Cardiac muscle cell (in vitro differentiated cells and primary cell): Measurements from ENCODE around the gene SP6. TPM values are rescaled to one million over a fixed set of nuclear protein-coding genes. Genes with fewer than 3 reads are reported as not detected.

Experiments used
- DNase-seq, 2 donors: peaks; one replicate each; pipeline versions ENCODE4 v3.0.0 to v3.0.0-alpha.2; 2010 to 2017; ENCODE audit warnings: low read depth in 1 of 2, low spot score in 1 of 2
- H3K27ac ChIP-seq: fragments of 200-600 bp; sonication (generic); 2 replicates; pipeline ENCODE4 v1.5.1; 2016
- H3K27me3 ChIP-seq: fragments of 200-600 bp; sonication (generic); 2 replicates; pipeline ENCODE4 v1.6.0; 2016; ENCODE audit warnings: control low read depth
- H3K36me3 ChIP-seq: fragments of 200-600 bp; sonication (generic); 2 replicates; pipeline ENCODE4 v1.5.1; 2016; ENCODE audit warnings: control low read depth
- H3K4me1 ChIP-seq: fragments of 200-600 bp; sonication (generic); 2 replicates; pipeline ENCODE4 v1.8.1; 2017; ENCODE audit warnings: low read depth, mild to moderate bottlenecking, mixed run types
- H3K4me3 ChIP-seq: fragments of 200-600 bp; sonication (generic); 2 replicates; pipeline ENCODE4 v1.5.1; 2016; ENCODE audit warnings: mild to moderate bottlenecking
- H3K9me3 ChIP-seq: fragments of 200-600 bp; sonication (generic); 2 replicates; pipeline ENCODE4 v1.5.1; 2017; ENCODE audit warnings: low read depth, mild to moderate bottlenecking, control low read depth
- polyA plus RNA-seq: library from polyadenylated mRNA; unstranded; fragments of >200 nt; fragmentation: Nextera tagmentation; extraction: Ambion mirVana; gene quantifications from 2 replicates; pipeline ENCODE4 v1.2.1, GENCODE V29; 2016
- total RNA-seq: library from RNA; depleted of rRNA; stranded (reverse); fragments of >200 nt; gene quantifications from 2 replicates; pipeline ENCODE4 v1.2.3, GENCODE V29; 2016
- TF ChIP-seq, protein P1 (sequence below): IDR thresholded peaks from 2 replicates; pipeline ENCODE4 v1.5.1; 2012; ENCODE audit warnings: low read depth, mild to moderate bottlenecking, low read length

Gene SP6
- total and polyA plus RNA-seq, 2 experiments from 2014 or later = 5.0 to 5.8 TPM

DNA sequence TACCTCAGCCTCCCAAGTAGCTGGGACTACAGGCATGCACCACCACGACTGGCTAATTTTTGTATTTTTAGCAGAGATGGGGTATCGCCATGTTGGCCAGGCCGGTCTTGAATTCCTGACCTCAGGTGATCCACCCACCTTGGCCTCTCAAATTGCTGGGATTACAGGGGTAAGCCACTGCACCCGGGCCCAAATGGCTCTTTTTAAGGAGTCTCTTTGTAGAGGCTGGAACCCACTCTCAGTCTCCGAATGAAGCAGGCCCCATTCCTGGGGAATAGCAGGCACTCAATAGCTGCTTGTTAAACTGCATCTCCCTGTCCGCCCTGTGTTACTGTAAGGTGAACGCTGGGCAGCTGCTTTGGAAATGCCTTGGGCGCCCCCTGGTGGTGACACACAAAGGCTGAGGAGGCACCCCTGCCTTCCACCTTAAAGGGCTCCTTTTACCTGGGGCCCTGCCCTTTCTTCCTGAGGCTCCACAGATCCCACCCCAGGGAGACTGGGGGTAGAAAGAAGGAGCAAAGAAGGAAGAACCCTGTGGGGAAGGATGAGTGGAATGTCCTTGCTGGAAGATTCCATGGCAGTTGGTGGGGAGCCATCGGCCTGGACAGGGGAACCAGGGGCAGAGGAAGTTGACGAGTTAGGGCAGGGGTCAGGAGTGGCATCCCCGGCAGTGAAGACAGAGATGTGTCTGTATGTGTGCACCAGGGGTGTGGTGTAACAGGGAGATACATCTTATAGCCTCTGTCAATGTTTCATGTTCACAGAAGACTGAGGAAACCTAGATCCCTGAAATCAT, 39.0 kb upstream of the SP6 start:
- DNase-seq = peak; percentile 89
- Histone ChIP-seq H3K36me3 (no peaks in the 10 kb centered on the region), H3K4me1 (peaks cover 4% of the 10 kb centered on the region), H3K9me3 (no peaks in the 10 kb centered on the region), H3K4me3 (no peak overlapping the region), H3K27me3 (no peaks in the 10 kb centered on the region), H3K27ac (no peak overlapping the region)
- TF ChIP-seq, protein P1, sequence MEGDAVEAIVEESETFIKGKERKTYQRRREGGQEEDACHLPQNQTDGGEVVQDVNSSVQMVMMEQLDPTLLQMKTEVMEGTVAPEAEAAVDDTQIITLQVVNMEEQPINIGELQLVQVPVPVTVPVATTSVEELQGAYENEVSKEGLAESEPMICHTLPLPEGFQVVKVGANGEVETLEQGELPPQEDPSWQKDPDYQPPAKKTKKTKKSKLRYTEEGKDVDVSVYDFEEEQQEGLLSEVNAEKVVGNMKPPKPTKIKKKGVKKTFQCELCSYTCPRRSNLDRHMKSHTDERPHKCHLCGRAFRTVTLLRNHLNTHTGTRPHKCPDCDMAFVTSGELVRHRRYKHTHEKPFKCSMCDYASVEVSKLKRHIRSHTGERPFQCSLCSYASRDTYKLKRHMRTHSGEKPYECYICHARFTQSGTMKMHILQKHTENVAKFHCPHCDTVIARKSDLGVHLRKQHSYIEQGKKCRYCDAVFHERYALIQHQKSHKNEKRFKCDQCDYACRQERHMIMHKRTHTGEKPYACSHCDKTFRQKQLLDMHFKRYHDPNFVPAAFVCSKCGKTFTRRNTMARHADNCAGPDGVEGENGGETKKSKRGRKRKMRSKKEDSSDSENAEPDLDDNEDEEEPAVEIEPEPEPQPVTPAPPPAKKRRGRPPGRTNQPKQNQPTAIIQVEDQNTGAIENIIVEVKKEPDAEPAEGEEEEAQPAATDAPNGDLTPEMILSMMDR = peak; percentile 91

DNA sequence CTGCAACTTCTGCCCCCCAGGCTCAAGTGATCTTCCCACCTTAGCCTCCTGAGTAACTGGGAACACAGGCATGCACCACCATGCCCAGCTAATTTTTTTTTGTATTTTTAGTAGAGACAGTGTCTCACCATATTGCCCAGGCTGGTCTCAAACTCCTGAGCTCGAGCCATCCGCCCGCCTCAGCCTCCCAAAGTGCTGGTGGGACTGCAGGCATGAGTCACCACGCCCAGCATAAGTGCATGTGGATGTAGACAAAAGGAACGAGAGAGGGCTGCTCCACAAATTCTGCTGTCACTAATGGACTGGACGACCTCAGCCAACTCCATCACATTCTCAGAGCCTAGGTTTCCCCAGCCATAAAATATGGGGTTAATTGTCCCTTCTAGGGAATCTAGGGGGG, 37.3 kb upstream of the SP6 start:
- no peak overlapping the region for H3K4me3 ChIP-seq
- no peak overlapping the region for H3K27ac ChIP-seq
- no peak for DNase-seq
- no peaks in the 10 kb centered on the region for H3K9me3 ChIP-seq
- peaks cover 15% of the 10 kb centered on the region for H3K4me1 ChIP-seq
- TF ChIP-seq, protein P1 = no peak
- no peaks in the 10 kb centered on the region for H3K36me3 ChIP-seq
- no peaks in the 10 kb centered on the region for H3K27me3 ChIP-seq

DNA sequence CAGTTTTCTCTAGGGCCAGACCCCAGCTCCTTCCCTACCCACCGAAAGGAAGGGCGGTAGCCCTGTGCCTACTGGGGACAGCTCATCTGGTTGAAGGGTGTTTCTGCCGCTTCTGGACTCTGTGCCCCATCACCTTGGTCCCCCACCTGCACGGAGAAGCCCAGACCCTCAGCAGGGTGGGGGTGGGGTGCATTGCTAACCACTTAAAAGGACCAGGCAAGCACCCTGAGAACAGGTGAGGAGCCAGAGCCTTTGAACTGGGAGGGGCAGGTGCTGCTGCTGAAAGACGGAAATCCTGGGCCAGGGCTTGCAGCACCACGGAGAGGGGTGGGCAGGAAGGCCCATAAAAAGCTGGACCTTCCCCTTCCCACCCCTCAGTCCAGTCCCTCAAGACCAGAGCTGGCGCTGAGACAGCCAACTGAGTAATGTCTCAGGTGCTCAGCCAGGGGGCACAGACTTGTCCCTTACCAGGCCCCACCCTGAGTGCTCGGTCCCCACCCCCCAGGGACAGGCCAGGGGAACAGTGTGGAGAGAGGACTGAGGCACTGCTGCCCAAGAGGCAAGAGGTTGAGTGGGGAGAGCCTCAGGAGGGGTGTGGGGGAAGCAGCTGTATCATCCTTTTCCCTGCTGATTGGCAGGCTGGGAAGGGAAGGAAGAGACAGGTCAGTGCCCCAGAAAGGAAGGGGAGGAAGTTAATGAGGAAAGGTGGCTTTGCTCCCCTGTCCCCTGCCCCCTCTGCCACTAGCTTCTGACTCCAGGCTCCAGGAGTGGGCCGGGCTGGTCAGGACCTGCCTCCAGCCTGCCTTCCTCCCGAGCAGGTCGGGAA, 34.2 kb upstream of the SP6 start:
- TF ChIP-seq, protein P1 = no peak
- H3K4me1 ChIP-seq = peaks cover 15% of the 10 kb centered on the region
- no peak overlapping the region for H3K27ac ChIP-seq
- H3K27me3 ChIP-seq = no peaks in the 10 kb centered on the region
- DNase-seq = no peak
- H3K36me3 ChIP-seq = no peaks in the 10 kb centered on the region
- H3K4me3 ChIP-seq = no peak overlapping the region
- no peaks in the 10 kb centered on the region for H3K9me3 ChIP-seq

DNA sequence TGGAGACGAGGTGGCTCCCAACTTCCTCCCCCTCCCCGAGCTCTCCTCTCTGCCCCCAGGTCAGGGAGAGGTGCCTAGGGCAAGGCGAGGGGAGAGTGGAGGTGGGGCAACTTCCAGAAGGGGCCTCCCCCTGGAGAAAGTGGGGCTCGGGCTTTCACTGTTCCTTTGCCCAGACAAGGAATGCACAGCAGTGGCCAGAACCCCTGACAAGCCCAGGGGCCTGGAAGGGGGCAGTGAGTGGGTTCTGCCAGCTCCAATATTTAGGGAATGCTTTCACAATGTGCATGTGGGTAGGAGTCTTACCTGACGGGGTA, 33.4 kb upstream of the SP6 start:
- no peak overlapping the region for H3K27ac ChIP-seq
- no peak for DNase-seq
- no peak overlapping the region for H3K4me3 ChIP-seq
- H3K36me3 ChIP-seq = no peaks in the 10 kb centered on the region
- no peaks in the 10 kb centered on the region for H3K27me3 ChIP-seq
- peaks cover 15% of the 10 kb centered on the region for H3K4me1 ChIP-seq
- TF ChIP-seq, protein P1 = no peak
- no peaks in the 10 kb centered on the region for H3K9me3 ChIP-seq

DNA sequence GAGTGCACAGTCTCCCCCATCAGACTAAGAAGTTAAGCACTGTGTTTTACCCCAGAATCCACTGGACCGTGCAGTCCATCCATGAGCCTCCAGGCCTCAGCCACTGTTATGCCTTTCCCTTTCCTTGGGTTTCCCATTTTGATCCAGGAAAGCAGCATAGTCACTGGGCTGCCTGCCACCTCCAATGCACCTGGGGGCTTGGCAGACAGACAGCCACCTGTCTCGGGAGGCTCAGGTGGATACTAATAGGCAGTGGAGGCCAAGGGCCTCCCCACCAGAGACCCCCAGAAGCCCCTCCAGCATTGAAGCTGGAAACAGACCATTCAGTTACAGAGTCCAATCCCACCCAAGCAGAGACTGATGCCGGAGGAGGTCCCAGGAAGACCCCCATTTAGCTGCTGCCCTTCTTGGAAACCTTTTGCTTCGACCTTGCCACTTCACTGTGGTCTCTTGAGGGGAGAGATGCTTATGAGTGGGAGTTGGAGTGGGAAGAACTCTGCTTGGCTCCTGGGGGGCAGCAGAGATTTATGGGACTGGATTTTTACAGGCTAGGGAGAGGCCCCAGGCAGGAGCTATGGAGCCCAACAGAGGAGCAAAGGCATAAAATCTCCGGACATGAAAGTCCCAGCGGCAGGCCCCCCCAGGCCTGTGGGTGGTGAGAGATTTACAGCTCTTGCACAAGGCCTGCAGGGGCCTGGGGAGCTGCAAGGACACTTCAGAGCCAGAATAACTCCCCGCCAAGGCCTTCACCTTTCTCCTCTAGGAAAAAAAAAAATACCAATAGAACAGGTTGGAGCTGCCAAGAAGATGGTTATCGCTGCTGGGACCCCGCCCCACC, 32.8 kb upstream of the SP6 start:
- no peak for DNase-seq
- H3K4me3 ChIP-seq = no peak overlapping the region
- peaks cover 17% of the 10 kb centered on the region for H3K4me1 ChIP-seq
- no peaks in the 10 kb centered on the region for H3K27me3 ChIP-seq
- H3K9me3 ChIP-seq = no peaks in the 10 kb centered on the region
- TF ChIP-seq, protein P1 = no peak
- no peak overlapping the region for H3K27ac ChIP-seq
- H3K36me3 ChIP-seq = no peaks in the 10 kb centered on the region
